Right hindlimb (tissue), 1 donor: ENCODE data around the gene C19orf12.

Experiments used
- DNase-seq: peaks from one replicate; pipeline ENCODE4 v3.0.0-alpha.2; 2018

C19orf12 gene

DNA sequence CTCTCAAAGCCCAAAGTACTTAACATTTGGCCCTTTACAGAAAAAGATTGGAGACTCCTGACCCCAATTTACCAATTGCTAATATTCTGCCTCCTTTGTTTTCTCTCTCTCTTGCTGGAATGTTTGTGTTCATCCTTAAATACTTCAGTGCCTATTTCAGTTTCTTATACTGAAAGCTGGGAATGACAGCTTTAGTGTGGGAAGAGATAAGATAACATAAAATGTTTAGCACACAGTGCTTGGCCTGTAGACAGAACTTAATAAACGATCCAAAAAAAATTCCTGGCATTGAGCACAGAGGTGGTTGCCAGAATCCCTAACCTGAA lies 52.8 kb downstream of the C19orf12 start:
- no peak for DNase-seq

DNA sequence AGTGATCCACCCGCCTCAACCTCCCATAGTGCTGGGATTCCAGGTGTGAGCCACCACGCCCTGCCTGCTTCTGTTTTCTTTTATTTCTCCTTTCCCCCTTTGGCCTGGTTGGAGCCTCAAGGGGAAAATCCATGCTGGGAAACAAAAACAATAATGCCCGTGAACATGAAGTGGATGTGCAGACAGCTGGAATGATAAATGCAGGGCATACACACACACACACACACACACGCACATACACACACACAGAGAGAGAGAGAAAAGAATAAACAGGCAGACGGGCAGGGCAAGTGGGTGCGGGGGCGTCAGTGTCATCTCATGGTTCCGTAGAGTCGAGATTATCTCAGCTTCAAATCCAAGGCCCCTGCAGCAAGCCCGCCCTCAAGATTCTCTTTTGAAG lies 54.2 kb downstream of the C19orf12 start:
- no peak for DNase-seq

DNA sequence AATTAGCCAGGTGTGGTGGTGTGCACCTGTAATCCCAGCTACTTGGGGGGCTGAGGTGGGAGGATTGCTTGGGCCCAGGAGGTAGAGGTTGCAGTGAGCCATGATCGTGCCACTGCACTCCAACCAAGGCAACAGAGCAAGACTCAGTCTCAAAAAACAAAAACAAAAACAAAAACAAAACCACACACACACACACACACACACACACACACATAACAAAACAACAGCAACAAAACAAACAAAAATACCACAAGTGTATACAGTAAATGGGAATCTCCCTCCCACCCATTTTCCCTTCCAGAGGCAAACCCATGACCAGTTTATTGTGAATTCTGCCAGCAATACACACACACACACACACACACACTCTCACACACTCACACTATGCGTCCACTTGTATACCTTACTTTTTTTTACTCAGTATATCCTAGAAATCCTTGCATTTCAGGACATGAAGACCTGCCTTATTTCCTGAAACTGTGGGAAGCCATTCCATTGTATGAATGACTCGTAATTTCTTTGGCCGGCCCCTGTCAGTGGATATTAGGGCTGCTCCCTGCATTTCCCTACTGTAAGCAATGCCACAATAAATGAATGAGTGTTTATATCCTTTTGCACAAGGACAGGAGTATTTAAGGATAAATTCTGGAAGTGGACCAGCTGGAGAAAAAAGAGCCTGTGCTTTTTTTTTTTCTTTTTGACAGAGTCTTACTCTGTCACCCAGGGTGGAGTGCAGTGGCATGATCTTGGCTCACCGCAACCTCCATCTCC lies 56.7 kb downstream of the C19orf12 start:
- DNase-seq = no peak

DNA sequence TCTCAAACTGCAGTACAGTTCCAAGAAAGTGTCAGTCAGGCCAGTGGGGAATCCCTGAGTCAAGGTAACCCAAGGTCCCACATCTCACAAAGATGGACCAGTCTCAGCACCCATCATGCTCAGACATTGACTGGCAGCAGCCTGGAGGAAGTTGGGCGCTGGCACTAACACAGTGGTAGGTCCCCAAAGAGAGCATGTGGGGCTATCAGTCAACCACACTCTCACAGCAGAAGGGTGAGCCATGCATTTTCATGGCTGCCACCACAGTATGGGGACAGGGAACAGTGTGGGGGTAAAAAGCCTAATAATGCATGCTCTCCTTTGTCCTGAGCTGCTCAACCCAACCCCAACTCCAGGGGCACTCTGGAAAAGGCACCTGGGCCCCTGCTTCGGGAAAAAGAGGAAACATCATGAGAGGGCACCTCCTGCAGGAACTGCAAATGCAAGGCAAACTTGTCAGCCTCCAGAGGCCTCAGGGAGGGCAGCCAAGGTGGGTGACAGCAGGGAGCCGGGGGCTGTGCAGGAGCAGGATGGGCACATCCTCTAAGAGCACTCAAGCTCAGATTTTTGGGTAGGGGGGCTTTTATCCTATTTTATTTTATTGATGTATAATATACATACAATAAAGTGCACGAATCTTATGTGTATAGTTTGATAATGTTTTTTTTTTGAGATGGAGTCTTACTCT lies 59.3 kb downstream of the C19orf12 start:
- no peak for DNase-seq

DNA sequence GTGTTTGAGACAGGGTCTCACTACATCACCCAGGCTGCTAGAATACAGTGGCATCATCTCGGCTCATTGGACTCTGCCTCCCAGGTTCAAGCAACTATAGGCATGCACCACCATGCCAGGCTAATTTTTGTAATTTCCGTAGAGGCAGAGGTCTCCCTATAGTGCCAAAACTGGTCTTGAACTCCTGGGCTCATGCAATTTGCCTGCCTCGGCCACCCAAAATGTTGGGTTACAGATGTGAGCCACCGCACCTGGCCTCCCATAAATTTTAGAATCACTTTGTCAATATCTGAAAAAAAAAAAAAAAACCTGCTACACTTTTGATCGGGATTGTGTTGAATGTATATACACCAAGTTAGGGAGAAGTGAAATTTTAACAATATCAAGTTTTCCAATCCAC lies 61.7 kb downstream of the C19orf12 start:
- no peak for DNase-seq

DNA sequence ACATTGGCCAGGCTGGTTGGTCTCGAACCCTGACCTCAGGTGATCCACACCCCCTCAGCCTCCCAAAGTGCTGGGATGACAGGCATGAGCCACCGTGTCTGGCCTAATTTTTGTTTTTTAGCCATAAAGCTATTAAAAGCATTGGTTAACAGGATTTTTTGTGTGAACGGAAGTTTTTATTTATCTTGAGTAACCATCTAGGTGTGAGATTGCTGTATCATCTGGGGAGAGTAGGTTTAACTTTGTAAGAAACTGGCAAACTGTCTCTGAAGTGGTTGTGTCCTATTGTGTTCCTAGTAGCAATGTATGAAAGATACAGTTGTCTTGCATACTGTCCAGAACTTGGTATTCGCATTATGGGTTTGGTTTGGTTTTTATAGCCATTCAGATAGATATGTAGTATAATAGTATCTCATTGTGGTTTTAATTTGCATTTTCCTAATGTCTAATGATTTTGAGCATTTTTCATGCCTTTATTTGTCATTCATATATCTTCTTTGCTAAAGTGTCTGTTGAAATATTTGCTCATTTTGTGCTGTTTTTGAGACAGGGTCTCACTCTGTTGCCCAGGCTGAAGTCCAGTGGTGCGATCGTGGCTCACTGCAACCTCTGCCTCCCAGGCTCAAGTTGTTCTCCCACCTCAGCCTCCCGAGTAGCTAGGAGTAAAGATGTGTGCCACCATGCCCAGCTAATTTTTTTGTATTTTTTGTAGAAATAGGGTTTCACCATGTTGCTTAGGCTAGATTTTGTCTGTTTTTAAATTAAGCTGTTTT lies 63.3 kb downstream of the C19orf12 start:
- DNase-seq = no peak

DNA sequence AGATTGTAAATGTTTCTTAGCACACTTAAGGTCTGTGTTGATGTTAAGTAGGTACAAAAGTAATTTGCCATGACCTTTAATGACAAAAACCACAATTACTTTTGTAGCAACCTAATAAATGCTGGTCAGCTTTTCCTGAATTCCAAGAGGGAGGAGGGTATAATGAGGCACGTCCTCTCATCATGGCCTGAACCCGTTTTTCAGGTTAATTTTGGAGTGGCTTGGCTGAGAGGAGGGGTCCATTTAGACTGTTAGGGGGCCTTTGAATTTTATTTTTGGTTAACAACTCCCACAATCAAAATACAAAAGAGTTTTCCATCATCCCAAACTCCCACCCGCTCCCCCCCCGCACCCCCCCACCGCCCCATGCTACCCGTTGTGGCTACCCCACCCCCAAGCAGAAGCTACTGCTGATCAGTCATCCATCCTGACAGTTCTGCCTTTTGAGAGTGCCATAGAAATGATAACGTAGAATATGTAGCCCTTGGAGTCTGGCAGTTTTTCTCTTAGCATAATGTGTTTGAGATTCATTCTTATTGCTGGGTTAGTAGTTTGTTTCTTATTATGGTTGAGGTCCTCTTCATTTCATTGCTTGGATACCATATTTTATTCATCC lies 64.2 kb downstream of the C19orf12 start:
- no peak for DNase-seq
